Stimulated activated naive CD8-positive, alpha-beta T cell treated with anti-CD3 and anti-CD28 coated beads, Interleukin-15, Interleukin-2, amounts not matched to agents 100 ng/mL and 50 ng/mL, for 24 hours (primary cell): ENCODE data around the gene UQCRC1.

Experiments used
- H3K27ac Mint-ChIP-seq: one replicate; pipeline ENCODE4 v1.8.0; 2021; ENCODE audit warnings: mild to moderate bottlenecking, mixed read lengths
- H3K27me3 Mint-ChIP-seq: one replicate; pipeline ENCODE4 v1.8.0; 2021; ENCODE audit warnings: mixed read lengths
- H3K36me3 Mint-ChIP-seq: one replicate; pipeline ENCODE4 v1.8.0; 2021; ENCODE audit warnings: low read depth, mixed read lengths
- H3K4me1 Mint-ChIP-seq: one replicate; pipeline ENCODE4 v1.8.0; 2021; ENCODE audit warnings: low read depth, mixed read lengths
- H3K4me3 Mint-ChIP-seq: one replicate; pipeline ENCODE4 v1.8.0; 2021; ENCODE audit warnings: mild to moderate bottlenecking, mixed read lengths
- H3K9me3 Mint-ChIP-seq: one replicate; pipeline ENCODE4 v1.8.0; 2021; ENCODE audit warnings: mixed read lengths

The UQCRC1 gene

GRCh38 chr3:48623851-48624547, 14.6 kb upstream of the UQCRC1 start:
- Mint-ChIP-seq H3K27me3 (no peaks in the 10 kb centered on the region), H3K27ac (no peak overlapping the region), H3K36me3 (peaks cover 11% of the 10 kb centered on the region), H3K9me3 (no peaks in the 10 kb centered on the region), H3K4me1 (peaks cover 3% of the 10 kb centered on the region), H3K4me3 (no peak overlapping the region)

GRCh38 chr3:48621461-48621869, 12.0 kb upstream of the UQCRC1 start, which contains the start of gene TMEM89:
TMEM89 (minus strand) TSS chr3:48621769; CDS start chr3:48621756, 13 bp downstream.
- Mint-ChIP-seq H3K4me1 (peaks cover 3% of the 10 kb centered on the region), H3K27ac (no peak within 1 kb of the TSS), H3K9me3 (peaks cover 8% of the 10 kb centered on the region), H3K36me3 (peaks cover 7% of the 10 kb centered on the region), H3K27me3 (no peaks in the 10 kb centered on the region), H3K4me3 (no peak within 1 kb of the TSS)

GRCh38 chr3:48619541-48620524, 10.4 kb upstream of the UQCRC1 start:
- Mint-ChIP-seq H3K4me1 (peaks cover 13% of the 10 kb centered on the region), H3K36me3 (peaks cover 7% of the 10 kb centered on the region), H3K4me3 (no peak overlapping the region), H3K9me3 (peaks cover 8% of the 10 kb centered on the region), H3K27me3 (no peaks in the 10 kb centered on the region), H3K27ac (no peak overlapping the region)

GRCh38 chr3:48617559-48617958, 8.1 kb upstream of the UQCRC1 start:
- Mint-ChIP-seq H3K27ac (no peak overlapping the region), H3K27me3 (no peaks in the 10 kb centered on the region), H3K4me3 (no peak overlapping the region), H3K9me3 (peaks cover 8% of the 10 kb centered on the region), H3K4me1 (peaks cover 25% of the 10 kb centered on the region), H3K36me3 (peaks cover 7% of the 10 kb centered on the region)

GRCh38 chr3:48614044-48614443, 4.6 kb upstream of the UQCRC1 start:
- Mint-ChIP-seq H3K36me3 (peaks cover 7% of the 10 kb centered on the region), H3K27me3 (no peaks in the 10 kb centered on the region), H3K27ac (peak overlapping the region; percentile 90), H3K4me3 (peak overlapping the region; percentile 6), H3K9me3 (peaks cover 8% of the 10 kb centered on the region), H3K4me1 (peaks cover 29% of the 10 kb centered on the region)

- Mint-ChIP-seq H3K4me3 (no peak overlapping the region), H3K27me3 (no peaks in the 10 kb centered on the region), H3K27ac (no peak overlapping the region), H3K9me3 (peaks cover 3% of the 10 kb centered on the region), H3K36me3 (peaks cover 19% of the 10 kb centered on the region), H3K4me1 (peaks cover 40% of the 10 kb centered on the region)
These were observed 2.9 kb upstream of the UQCRC1 start for GRCh38 chr3:48612309-48612708.

- Mint-ChIP-seq H3K27me3 (no peaks in the 10 kb centered on the region), H3K9me3 (no peaks in the 10 kb centered on the region), H3K36me3 (peaks cover 50% of the 10 kb centered on the region), H3K4me1 (peaks cover 15% of the 10 kb centered on the region), H3K27ac (no peak overlapping the region), H3K4me3 (no peak overlapping the region)
These were observed 1.9 kb downstream of the UQCRC1 start for GRCh38 chr3:48607519-48607918.

GRCh38 chr3:48601622-48601994, 7.8 kb downstream of the UQCRC1 start:
- peaks cover 72% of the 10 kb centered on the region for H3K36me3 Mint-ChIP-seq
- no peak overlapping the region for H3K27ac Mint-ChIP-seq

GRCh38 chr3:48600711-48601621, 8.5 kb downstream of the UQCRC1 start:
- Mint-ChIP-seq H3K36me3 (peaks cover 68% of the 10 kb centered on the region), H3K4me1 (peaks cover 3% of the 10 kb centered on the region), H3K27ac (no peak overlapping the region), H3K9me3 (no peaks in the 10 kb centered on the region), H3K27me3 (no peaks in the 10 kb centered on the region), H3K4me3 (no peak overlapping the region)

More at GRCh38 chr3:48601622-48601994, 7.8 kb downstream of the UQCRC1 start:
- H3K4me1 Mint-ChIP-seq, result no peaks in the 10 kb centered on the region
- H3K9me3 Mint-ChIP-seq, result no peaks in the 10 kb centered on the region
- no peaks in the 10 kb centered on the region for H3K27me3 Mint-ChIP-seq
- no peak overlapping the region for H3K4me3 Mint-ChIP-seq

GRCh38 chr3:48599509-48600285, 9.7 kb downstream of the UQCRC1 start:
- Mint-ChIP-seq H3K9me3 (no peaks in the 10 kb centered on the region), H3K27ac (no peak overlapping the region), H3K4me3 (no peak overlapping the region), H3K4me1 (peaks cover 5% of the 10 kb centered on the region), H3K27me3 (no peaks in the 10 kb centered on the region), H3K36me3 (peaks cover 57% of the 10 kb centered on the region)

GRCh38 chr3:48599077-48599501, 10.4 kb downstream of the UQCRC1 start:
- no peak overlapping the region for H3K4me3 Mint-ChIP-seq
- H3K27ac Mint-ChIP-seq, result no peak overlapping the region
- H3K36me3 Mint-ChIP-seq, result peaks cover 51% of the 10 kb centered on the region
- H3K9me3 Mint-ChIP-seq, result no peaks in the 10 kb centered on the region
- peaks cover 6% of the 10 kb centered on the region for H3K27me3 Mint-ChIP-seq
- H3K4me1 Mint-ChIP-seq, result peaks cover 8% of the 10 kb centered on the region

- no peak overlapping the region for H3K4me3 Mint-ChIP-seq
- peaks cover 47% of the 10 kb centered on the region for H3K36me3 Mint-ChIP-seq
- H3K4me1 Mint-ChIP-seq, result peaks cover 8% of the 10 kb centered on the region
- no peaks in the 10 kb centered on the region for H3K9me3 Mint-ChIP-seq
- H3K27ac Mint-ChIP-seq, result no peak overlapping the region
- peaks cover 11% of the 10 kb centered on the region for H3K27me3 Mint-ChIP-seq
These were observed 10.9 kb downstream of the UQCRC1 start for GRCh38 chr3:48598323-48599076.

- peaks cover 16% of the 10 kb centered on the region for H3K27me3 Mint-ChIP-seq
- H3K9me3 Mint-ChIP-seq, result no peaks in the 10 kb centered on the region
- peaks cover 8% of the 10 kb centered on the region for H3K4me1 Mint-ChIP-seq
- peaks cover 38% of the 10 kb centered on the region for H3K36me3 Mint-ChIP-seq
- H3K27ac Mint-ChIP-seq, result no peak overlapping the region
- H3K4me3 Mint-ChIP-seq, result no peak overlapping the region
These were observed 12.0 kb downstream of the UQCRC1 start for GRCh38 chr3:48597408-48597800.
